Hepatocyte (in vitro differentiated cells): ENCODE results near the gene GABRP. TPM values are rescaled to one million over a fixed set of nuclear protein-coding genes. Genes with fewer than 3 reads are reported as not detected.
A peak's percentile ranks its signal among the peaks of the same experiment; 100 is the strongest.

Experiments
- DNase-seq: peaks from one replicate; pipeline ENCODE4 v3.0.0-alpha.2; 2016; ENCODE audit warnings: low spot score
- H2AFZ ChIP-seq: fragments of 200-600 bp; sonication (generic); 2 replicates; pipeline ENCODE4 v1.6.0; 2016; ENCODE audit warnings: antibody characterized with exemption, mild to moderate bottlenecking
- H3K27ac ChIP-seq: fragments of 200-600 bp; sonication (generic); 2 replicates; pipeline ENCODE4 v1.5.1; 2016; ENCODE audit warnings: mild to moderate bottlenecking
- H3K27me3 ChIP-seq: fragments of 200-600 bp; sonication (generic); 2 replicates; pipeline ENCODE4 v1.6.1; 2016
- H3K36me3 ChIP-seq: fragments of 200-600 bp; sonication (generic); replicated peaks from 2 replicates; pipeline ENCODE4 v1.5.1; 2016; ENCODE audit warnings: low read depth; ENCODE audit not compliant: insufficient read depth
- H3K4me1 ChIP-seq: fragments of 200-600 bp; sonication (generic); 2 replicates; pipeline ENCODE4 v1.5.1; 2016; ENCODE audit warnings: mild to moderate bottlenecking, moderate library complexity; ENCODE audit not compliant: insufficient read depth
- H3K4me2 ChIP-seq: fragments of 200-600 bp; sonication (generic); 2 replicates; pipeline ENCODE4 v1.6.0; 2016
- H3K4me3 ChIP-seq: fragments of 200-600 bp; sonication (generic); 2 replicates; pipeline ENCODE4 v1.5.1; 2016; ENCODE audit warnings: mild to moderate bottlenecking
- H3K79me2 ChIP-seq: fragments of 200-600 bp; sonication (generic); 2 replicates; pipeline ENCODE4 v1.6.0; 2017; ENCODE audit warnings: mild to moderate bottlenecking
- H3K9me2 ChIP-seq: fragments of 200-600 bp; sonication (generic); replicated peaks from 2 replicates; pipeline ENCODE4 v1.6.0; 2017; ENCODE audit warnings: mild to moderate bottlenecking; ENCODE audit not compliant: insufficient read depth
- H3K9me3 ChIP-seq: fragments of 200-600 bp; sonication (generic); 2 replicates; pipeline ENCODE4 v1.5.1; 2016; ENCODE audit warnings: low read depth, mild to moderate bottlenecking
- H4K20me1 ChIP-seq: fragments of 200-600 bp; sonication (generic); 2 replicates; pipeline ENCODE4 v1.6.0; 2016; ENCODE audit warnings: mild to moderate bottlenecking; ENCODE audit not compliant: insufficient read depth, poor library complexity, severe bottlenecking
- CTCF ChIP-seq: fragments of 200-600 bp; sonication (generic); IDR thresholded peaks from 2 replicates; pipeline ENCODE4 v1.5.1; 2016; ENCODE audit warnings: antibody characterized with exemption, mild to moderate bottlenecking; ENCODE audit not compliant: poor library complexity
- EZH2 ChIP-seq: fragments of 200-600 bp; sonication (generic); IDR thresholded peaks from 2 replicates; pipeline ENCODE4 v1.6.1; 2016; ENCODE audit warnings: antibody characterized with exemption, mild to moderate bottlenecking, borderline replicate concordance
- EZH2phosphoT487 ChIP-seq: fragments of 200-600 bp; sonication (generic); IDR thresholded peaks from one replicate; pipeline ENCODE4 v1.6.1; 2018; ENCODE audit warnings: antibody characterized with exemption, mild to moderate bottlenecking, low read depth, moderate library complexity; ENCODE audit not compliant: unreplicated experiment, severe bottlenecking
- WGBS: methylation state at CpG from one replicate; pipeline ENCODE4 v1.1.6; 2016; ENCODE audit warnings: low lambda C conversion rate; ENCODE audit errors: missing lambda C conversion rate; 5-methylcytosine and 5-hydroxymethylcytosine counted together
- polyA plus RNA-seq: library from polyadenylated mRNA; unstranded; fragments of >200 nt; fragmentation: Nextera tagmentation; extraction: Ambion mirVana; gene quantifications from 2 replicates; pipeline ENCODE4 v1.2.1, GENCODE V29; 2016
- total RNA-seq: library from RNA; depleted of rRNA; stranded (reverse); fragments of >200 nt; gene quantifications from 2 replicates; pipeline ENCODE4 v1.2.3, GENCODE V29; 2014

Gene GABRP
- total and polyA plus RNA-seq, 2 experiments from 2014 or later, result 91.4 to 136 TPM

GRCh38 chr5:170748951-170749471, 34.5 kb upstream of the GABRP start:
- WGBS, result 61% methylated on average over 13 of the region's 13 CpGs
- H3K9me3 ChIP-seq, result no peaks in the 10 kb centered on the region
- H3K4me1 ChIP-seq, result peaks cover 11% of the 10 kb centered on the region
- TF ChIP-seq EZH2, result no peak
- TF ChIP-seq CTCF, result no peak
- no peak for TF ChIP-seq EZH2phosphoT487
- H3K36me3 ChIP-seq, result no peaks in the 10 kb centered on the region
- H4K20me1 ChIP-seq, result no peaks in the 10 kb centered on the region
- H3K4me3 ChIP-seq, result no peak overlapping the region
- H3K9me2 ChIP-seq, result no peaks in the 10 kb centered on the region
- H3K27me3 ChIP-seq, result no peaks in the 10 kb centered on the region
- H3K27ac ChIP-seq, result peak overlapping the region; percentile 50
- no peak overlapping the region for H3K4me2 ChIP-seq
- no peak for DNase-seq
- H3K79me2 ChIP-seq, result no peaks in the 10 kb centered on the region
- no peak overlapping the region for H2AFZ ChIP-seq

- no peak for DNase-seq
- Histone ChIP-seq H4K20me1 (no peaks in the 10 kb centered on the region), H3K9me2 (no peaks in the 10 kb centered on the region), H3K4me1 (peaks cover 11% of the 10 kb centered on the region), H3K9me3 (no peaks in the 10 kb centered on the region), H3K27ac (peak overlapping the region; percentile 50), H3K4me2 (no peak overlapping the region), H3K4me3 (no peak overlapping the region), H3K79me2 (no peaks in the 10 kb centered on the region), H3K36me3 (no peaks in the 10 kb centered on the region), H3K27me3 (no peaks in the 10 kb centered on the region), H2AFZ (no peak overlapping the region)
- 56% methylated on average over 7 of the region's 7 CpGs for WGBS
- no peak for TF ChIP-seq CTCF
- no peak for TF ChIP-seq EZH2phosphoT487
- no peak for TF ChIP-seq EZH2
These were observed 33.6 kb upstream of the GABRP start for GRCh38 chr5:170749911-170750431.

GRCh38 chr5:170750791-170751190, 32.7 kb upstream of the GABRP start:
- Histone ChIP-seq H3K4me2 (no peak overlapping the region), H3K36me3 (no peaks in the 10 kb centered on the region), H3K27me3 (no peaks in the 10 kb centered on the region), H3K4me3 (no peak overlapping the region), H4K20me1 (no peaks in the 10 kb centered on the region), H3K79me2 (no peaks in the 10 kb centered on the region), H3K4me1 (peaks cover 11% of the 10 kb centered on the region), H3K27ac (peak overlapping the region; percentile 2), H3K9me2 (no peaks in the 10 kb centered on the region), H3K9me3 (no peaks in the 10 kb centered on the region), H2AFZ (no peak overlapping the region)
- 85% methylated on average over 6 of the region's 6 CpGs for WGBS
- no peak for TF ChIP-seq EZH2phosphoT487
- no peak for TF ChIP-seq CTCF
- TF ChIP-seq EZH2, result no peak
- no peak for DNase-seq
